ENCODE data around the gene KNSTRN.

- no peak for TF ChIP-seq CTCF (conservative IDR thresholded peaks at IDR 0.05 in 1 of 2, IDR thresholded peaks at IDR 0.05 in 1 of 2; ENCODE audit: low read depth in 1 of 2, low read length in 2 of 2)
- no peak for TF ChIP-seq EZH2 (IDR thresholded peaks at IDR 0.05; ENCODE audit: low read length, missing control alignments)
Measured at GRCh38 chr15:40367371-40367685, 15.2 kb upstream of the KNSTRN start.
